IPS-NIHi7 (cell line): ENCODE data around the gene MTUS2.
"Not testable (repeated sequence)": the region's sequence is repeated elsewhere in the genome, so short reads cannot be mapped to it uniquely, and the experiment has no call there.

Source experiments
- DNase-seq: peaks from one replicate; pipeline ENCODE4 v3.0.0; 2012; ENCODE audit warnings: mixed read lengths; ENCODE audit errors: extremely low spot score

Gene MTUS2

GRCh38 chr13:29164116-29164515, 344.0 kb downstream of the MTUS2 start:
- DNase-seq, result no peak

GRCh38 chr13:29165216-29165615, 345.1 kb downstream of the MTUS2 start:
- DNase-seq, result no peak

- DNase-seq, result no peak
Observed at GRCh38 chr13:29165840-29166239, 345.7 kb downstream of the MTUS2 start.

GRCh38 chr13:29170436-29171082, 350.4 kb downstream of the MTUS2 start:
- no peak for DNase-seq

GRCh38 chr13:29171244-29171643, 351.1 kb downstream of the MTUS2 start:
- DNase-seq, result no peak

GRCh38 chr13:29174093-29174492, 354.0 kb downstream of the MTUS2 start:
- DNase-seq, result no peak

- no peak for DNase-seq
Observed at GRCh38 chr13:29175250-29175873, 355.2 kb downstream of the MTUS2 start.

- DNase-seq, result no peak
Observed at GRCh38 chr13:29180055-29180454, 359.9 kb downstream of the MTUS2 start.

- DNase-seq, result no peak
Observed at GRCh38 chr13:29182216-29182615, 362.1 kb downstream of the MTUS2 start.

- DNase-seq, result no peak
Observed at GRCh38 chr13:29185926-29186325, 365.8 kb downstream of the MTUS2 start.

GRCh38 chr13:29187584-29187983, 367.4 kb downstream of the MTUS2 start:
- DNase-seq, result no peak

GRCh38 chr13:29190298-29190697, 370.2 kb downstream of the MTUS2 start:
- DNase-seq, result no peak

GRCh38 chr13:29193083-29193482, 372.9 kb downstream of the MTUS2 start:
- DNase-seq, result no peak

GRCh38 chr13:29195456-29195855, 375.3 kb downstream of the MTUS2 start:
- DNase-seq, result no peak

- DNase-seq, result no peak
Observed at GRCh38 chr13:29196409-29197074, 376.4 kb downstream of the MTUS2 start.

GRCh38 chr13:29202753-29203152, 382.6 kb downstream of the MTUS2 start:
- not testable (repeated sequence) for DNase-seq

- no peak for DNase-seq
Observed at GRCh38 chr13:29204651-29205050, 384.5 kb downstream of the MTUS2 start.

GRCh38 chr13:29210676-29211075, 390.5 kb downstream of the MTUS2 start:
- no peak for DNase-seq

GRCh38 chr13:29211162-29211561, 391.0 kb downstream of the MTUS2 start:
- not testable (repeated sequence) for DNase-seq

- no peak for DNase-seq
Observed at GRCh38 chr13:29222458-29222857, 402.3 kb downstream of the MTUS2 start.

- no peak for DNase-seq
Observed at GRCh38 chr13:29224206-29224605, 404.1 kb downstream of the MTUS2 start.

GRCh38 chr13:29227576-29227975, 407.4 kb downstream of the MTUS2 start:
- DNase-seq, result no peak

GRCh38 chr13:29230299-29230845, 410.2 kb downstream of the MTUS2 start:
- no peak for DNase-seq
